Measurements from ENCODE around the gene CCR5AS.

The CCR5AS gene

DNA sequence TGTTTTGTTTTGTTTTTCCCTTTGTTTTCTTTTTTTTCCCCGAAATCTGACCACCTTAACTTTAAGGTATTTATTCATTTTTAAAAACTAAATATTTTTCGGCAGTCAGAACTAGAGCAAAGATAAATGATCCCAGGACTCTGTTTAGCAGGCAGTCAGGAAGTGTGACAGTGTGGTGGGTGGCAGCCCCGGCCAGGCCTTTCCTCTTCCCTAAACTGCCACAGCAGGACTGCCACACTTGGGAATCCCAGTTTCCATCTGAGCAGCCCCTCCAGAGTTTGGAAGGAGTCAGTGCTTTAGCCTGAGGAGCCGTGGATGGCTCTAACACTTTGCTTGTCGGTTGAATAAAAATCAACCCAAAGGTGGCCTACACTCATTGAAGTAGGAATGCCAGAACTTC lies 7.1 kb upstream of the CCR5AS start:
- TF ChIP-seq POLR2AphosphoS5 (IDR thresholded peaks at IDR 0.05) (no peak), EP300 (IDR thresholded peaks at IDR 0.05) (no peak), POLR2A (IDR thresholded peaks at IDR 0.05) (no peak)
- TF ChIP-seq, protein P1, sequence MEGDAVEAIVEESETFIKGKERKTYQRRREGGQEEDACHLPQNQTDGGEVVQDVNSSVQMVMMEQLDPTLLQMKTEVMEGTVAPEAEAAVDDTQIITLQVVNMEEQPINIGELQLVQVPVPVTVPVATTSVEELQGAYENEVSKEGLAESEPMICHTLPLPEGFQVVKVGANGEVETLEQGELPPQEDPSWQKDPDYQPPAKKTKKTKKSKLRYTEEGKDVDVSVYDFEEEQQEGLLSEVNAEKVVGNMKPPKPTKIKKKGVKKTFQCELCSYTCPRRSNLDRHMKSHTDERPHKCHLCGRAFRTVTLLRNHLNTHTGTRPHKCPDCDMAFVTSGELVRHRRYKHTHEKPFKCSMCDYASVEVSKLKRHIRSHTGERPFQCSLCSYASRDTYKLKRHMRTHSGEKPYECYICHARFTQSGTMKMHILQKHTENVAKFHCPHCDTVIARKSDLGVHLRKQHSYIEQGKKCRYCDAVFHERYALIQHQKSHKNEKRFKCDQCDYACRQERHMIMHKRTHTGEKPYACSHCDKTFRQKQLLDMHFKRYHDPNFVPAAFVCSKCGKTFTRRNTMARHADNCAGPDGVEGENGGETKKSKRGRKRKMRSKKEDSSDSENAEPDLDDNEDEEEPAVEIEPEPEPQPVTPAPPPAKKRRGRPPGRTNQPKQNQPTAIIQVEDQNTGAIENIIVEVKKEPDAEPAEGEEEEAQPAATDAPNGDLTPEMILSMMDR (IDR thresholded peaks at IDR 0.05) = no peak
- Histone ChIP-seq H3K27me3 (no peaks in the 10 kb centered on the region), H3K9me3 (no peaks in the 10 kb centered on the region), H3K27ac (no peak overlapping the region), H3K36me3 (no peaks in the 10 kb centered on the region), H3K4me1 (no peaks in the 10 kb centered on the region), H3K4me3 (no peak overlapping the region)
- WGBS = 69% methylated on average over 5 of the region's 5 CpGs
- no peak for DNase-seq (ENCODE audit: low spot score in 2 of 2)

DNA sequence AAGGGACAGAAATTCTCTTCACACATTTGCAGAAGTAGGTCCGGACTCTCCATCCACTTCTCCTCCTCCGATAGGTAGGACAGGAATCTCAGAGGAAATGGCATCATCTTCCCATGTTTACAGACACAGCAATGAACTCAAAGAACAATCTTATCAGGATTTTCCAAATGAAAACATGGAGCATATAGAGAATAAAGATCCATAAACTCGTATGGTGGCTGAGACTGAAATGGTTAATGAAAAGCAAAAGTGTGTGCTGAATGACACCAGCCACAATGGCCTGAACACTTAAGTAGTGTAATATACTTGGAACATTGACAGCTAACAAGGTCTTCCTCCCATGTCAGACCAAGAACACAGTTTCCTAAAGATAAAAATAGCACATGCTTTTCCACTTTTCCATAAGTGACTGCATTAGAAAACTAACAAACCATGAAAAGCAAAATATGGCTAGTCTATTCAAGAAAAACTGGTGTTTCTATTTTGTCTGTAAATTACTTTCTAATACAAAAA lies 6.0 kb upstream of the CCR5AS start:
- WGBS = 67% methylated on average over 3 of the region's 3 CpGs
- no peak overlapping the region for H3K27ac ChIP-seq
- no peaks in the 10 kb centered on the region for H3K9me3 ChIP-seq
- H3K4me3 ChIP-seq = no peak overlapping the region
- H3K36me3 ChIP-seq = no peaks in the 10 kb centered on the region
- TF ChIP-seq POLR2A (IDR thresholded peaks at IDR 0.05) = no peak
- no peaks in the 10 kb centered on the region for H3K27me3 ChIP-seq
- DNase-seq (ENCODE audit: low spot score in 2 of 2) = no peak
- H3K4me1 ChIP-seq = peaks cover 2% of the 10 kb centered on the region

DNA sequence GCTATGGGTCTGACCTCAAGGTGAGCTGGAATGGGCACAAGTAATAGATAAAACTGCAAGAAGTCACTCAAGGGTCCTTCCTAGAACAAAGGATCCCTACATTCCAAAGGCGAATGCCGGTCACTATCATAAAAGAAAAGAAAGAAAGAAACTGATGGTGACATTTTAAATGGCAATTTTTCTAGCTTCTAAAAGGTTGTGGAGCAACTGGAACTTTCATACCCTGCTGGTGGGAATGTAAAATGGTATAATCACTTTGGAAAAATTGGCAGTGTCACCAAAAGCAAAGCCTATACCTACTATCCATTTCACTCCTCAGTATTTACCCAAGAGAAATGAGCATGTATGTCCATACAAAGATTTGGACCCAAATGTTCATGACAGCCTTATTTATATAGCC lies 4.4 kb upstream of the CCR5AS start:
- Histone ChIP-seq H3K27ac (no peak overlapping the region), H3K9me3 (no peaks in the 10 kb centered on the region), H3K4me1 (peaks cover 5% of the 10 kb centered on the region), H3K4me3 (no peak overlapping the region), H3K36me3 (no peaks in the 10 kb centered on the region), H3K27me3 (no peaks in the 10 kb centered on the region)
- TF ChIP-seq POLR2AphosphoS5 (IDR thresholded peaks at IDR 0.05) (no peak), EP300 (IDR thresholded peaks at IDR 0.05) (no peak), POLR2A (IDR thresholded peaks at IDR 0.05) (no peak)
- TF ChIP-seq, protein P1 (IDR thresholded peaks at IDR 0.05) = no peak
- no peak for DNase-seq (ENCODE audit: low spot score in 2 of 2)
- 92% methylated on average over 2 of the region's 2 CpGs for WGBS

DNA sequence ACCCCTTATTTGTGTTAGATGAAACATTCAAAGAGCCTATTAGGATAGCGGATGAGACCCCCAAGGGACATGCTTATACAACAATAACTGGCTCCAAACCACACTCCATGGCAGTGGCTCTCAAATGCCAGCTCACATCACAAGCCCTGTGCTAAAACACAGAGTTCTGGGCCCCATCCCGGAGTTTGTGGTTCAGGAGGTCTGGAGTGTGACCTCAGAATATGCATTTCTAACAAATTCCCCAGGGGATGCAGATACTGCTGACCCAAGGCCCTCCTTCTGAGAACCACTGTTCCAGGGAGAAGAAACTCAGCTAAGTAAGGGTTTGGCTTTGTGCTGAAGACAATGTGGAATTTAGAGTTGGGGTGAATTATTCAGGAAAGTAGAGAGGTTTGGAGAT lies 3.8 kb upstream of the CCR5AS start:
- TF ChIP-seq POLR2AphosphoS5 (IDR thresholded peaks at IDR 0.05) (no peak), POLR2A (IDR thresholded peaks at IDR 0.05) (no peak), EP300 (IDR thresholded peaks at IDR 0.05) (no peak)
- TF ChIP-seq, protein P1 (IDR thresholded peaks at IDR 0.05) = no peak
- DNase-seq (ENCODE audit: low spot score in 2 of 2) = no peak
- Histone ChIP-seq H3K9me3 (no peaks in the 10 kb centered on the region), H3K36me3 (no peaks in the 10 kb centered on the region), H3K27me3 (no peaks in the 10 kb centered on the region), H3K4me1 (peaks cover 7% of the 10 kb centered on the region), H3K27ac (no peak overlapping the region), H3K4me3 (no peak overlapping the region)
- 86% methylated on average over 2 of the region's 2 CpGs for WGBS

DNA sequence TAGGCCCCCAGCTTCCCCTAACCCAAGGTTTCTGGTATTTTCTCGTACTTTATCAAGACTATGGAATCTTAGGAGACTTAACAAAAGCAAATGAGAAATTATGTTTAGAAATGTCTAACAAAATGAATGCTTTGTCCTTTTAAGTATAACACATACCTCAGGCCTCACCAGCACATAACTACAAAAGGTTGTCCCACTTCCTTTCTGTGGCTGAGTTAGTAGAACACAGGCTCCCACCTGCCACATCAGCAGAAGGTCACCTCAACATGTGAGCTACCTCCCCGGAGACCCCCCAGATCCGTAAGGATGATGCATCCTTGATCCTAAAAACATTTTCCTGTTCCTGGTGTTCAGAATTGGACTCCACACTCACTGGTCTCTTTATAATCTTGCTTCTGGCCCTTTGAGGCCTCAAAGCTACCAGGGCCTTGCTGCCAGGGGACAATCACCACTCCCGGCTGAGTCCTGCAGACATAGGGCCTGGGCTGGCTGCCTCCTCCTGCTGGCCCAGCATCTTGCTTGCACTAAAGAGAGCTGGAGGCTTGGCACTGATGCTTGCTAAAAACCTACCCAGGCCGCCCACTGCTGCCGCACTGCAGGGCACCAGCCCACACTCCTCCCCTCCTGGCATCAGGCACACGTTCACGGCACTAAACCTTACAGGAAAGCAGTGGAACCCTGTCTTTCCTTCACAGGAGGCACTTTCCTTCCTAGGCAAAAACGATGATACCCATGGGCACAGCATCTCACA lies 3.0 kb upstream of the CCR5AS start:
- Histone ChIP-seq H3K9me3 (no peaks in the 10 kb centered on the region), H3K4me1 (peaks cover 13% of the 10 kb centered on the region), H3K36me3 (no peaks in the 10 kb centered on the region), H3K4me3 (no peak overlapping the region), H3K27ac (no peak overlapping the region), H3K27me3 (no peaks in the 10 kb centered on the region)
- DNase-seq (ENCODE audit: low spot score in 2 of 2) = no peak
- WGBS = 63% methylated on average over 9 of the region's 9 CpGs
- TF ChIP-seq POLR2A (IDR thresholded peaks at IDR 0.05) (no peak), POLR2AphosphoS5 (IDR thresholded peaks at IDR 0.05) (no peak), EP300 (IDR thresholded peaks at IDR 0.05) (no peak)
- TF ChIP-seq, protein P1 (IDR thresholded peaks at IDR 0.05) = no peak

Data from suprapubic skin (tissue), 4 donors.